H9 (cell line): ENCODE measurements around the gene PVALB. TPM values are rescaled to one million over a fixed set of nuclear protein-coding genes. Genes with fewer than 3 reads are reported as not detected.

ENCODE experiments used
- DNase-seq: peaks from one replicate; pipeline ENCODE4 v3.0.0-alpha.2; 2017
- H2AFZ ChIP-seq: one replicate; pipeline ENCODE4 v1.6.1; 2013; ENCODE audit warnings: mild to moderate bottlenecking, low read length, control low read depth, moderate library complexity
- H2AK5ac ChIP-seq: 2 replicates; pipeline ENCODE4 v1.6.1; 2013; ENCODE audit warnings: low read length, control low read depth, mixed read lengths; ENCODE audit not compliant: insufficient read length
- H2BK120ac ChIP-seq: one replicate; pipeline ENCODE4 v1.6.1; 2013; ENCODE audit warnings: low read depth, mild to moderate bottlenecking, low read length, control low read depth, inconsistent platforms; ENCODE audit not compliant: poor library complexity, severe bottlenecking
- H2BK12ac ChIP-seq: 2 replicates; pipeline ENCODE4 v1.6.1; 2013; ENCODE audit warnings: low read length, control low read depth, mixed read lengths, low read depth; ENCODE audit not compliant: insufficient read length
- H2BK15ac ChIP-seq: 2 replicates; pipeline ENCODE4 v1.6.1; 2013; ENCODE audit warnings: low read depth, low read length, control low read depth
- H2BK20ac ChIP-seq: one replicate; pipeline ENCODE4 v1.6.1; 2013; ENCODE audit warnings: low read depth, mild to moderate bottlenecking, low read length, control low read depth, inconsistent platforms; ENCODE audit not compliant: poor library complexity, severe bottlenecking
- H2BK5ac ChIP-seq: 2 replicates; pipeline ENCODE4 v1.6.1; 2013; ENCODE audit warnings: low read length, control low read depth, mixed read lengths; ENCODE audit not compliant: insufficient read length
- H3K14ac ChIP-seq: 2 replicates; pipeline ENCODE4 v1.6.1; 2013; ENCODE audit warnings: low read length, control low read depth; ENCODE audit not compliant: insufficient read depth
- H3K18ac ChIP-seq: 2 replicates; pipeline ENCODE4 v1.6.1; 2013; ENCODE audit warnings: low read depth, mild to moderate bottlenecking, mixed read lengths, low read length, control low read depth; ENCODE audit not compliant: insufficient read length
- H3K23ac ChIP-seq: 2 replicates; pipeline ENCODE4 v1.6.1; 2013; ENCODE audit warnings: low read length, control low read depth, mixed read lengths, low read depth; ENCODE audit not compliant: insufficient read length
- H3K23me2 ChIP-seq: 2 replicates; pipeline ENCODE4 v1.6.1; 2013; ENCODE audit warnings: low read depth, mild to moderate bottlenecking, mixed read lengths, low read length, control low read depth; ENCODE audit not compliant: insufficient read length, poor library complexity, severe bottlenecking
- H3K27ac ChIP-seq: 2 replicates; pipeline ENCODE4 v1.5.1; 2013; ENCODE audit warnings: low read length, control low read depth, mixed read lengths, low read depth; ENCODE audit not compliant: insufficient read length
- H3K27me3 ChIP-seq: 2 replicates; pipeline ENCODE4 v1.6.1; 2013; ENCODE audit warnings: low read length, control low read depth, inconsistent platforms; ENCODE audit not compliant: insufficient read depth
- H3K4ac ChIP-seq: 2 replicates; pipeline ENCODE4 v1.6.1; 2013; ENCODE audit warnings: low read depth, mild to moderate bottlenecking, control low read depth, inconsistent platforms, low read length, moderate library complexity
- H3K4me1 ChIP-seq: 2 replicates; pipeline ENCODE4 v1.6.1; 2013; ENCODE audit warnings: low read length, control low read depth, inconsistent platforms; ENCODE audit not compliant: insufficient read depth
- H3K4me2 ChIP-seq: 2 replicates; pipeline ENCODE4 v1.6.1; 2013; ENCODE audit warnings: low read length, control low read depth, mixed read lengths; ENCODE audit not compliant: insufficient read length, insufficient read depth
- H3K56ac ChIP-seq: 2 replicates; pipeline ENCODE4 v1.6.1; 2013; ENCODE audit warnings: low read depth, mild to moderate bottlenecking, mixed read lengths, low read length, control low read depth; ENCODE audit not compliant: insufficient read length
- H3K79me1 ChIP-seq: 2 replicates; pipeline ENCODE4 v1.6.1; 2013; ENCODE audit warnings: low read depth, mild to moderate bottlenecking, moderate library complexity, low read length, control low read depth, inconsistent platforms; ENCODE audit not compliant: insufficient read depth, poor library complexity, severe bottlenecking
- H3K79me2 ChIP-seq: 2 replicates; pipeline ENCODE4 v1.6.1; 2013; ENCODE audit warnings: low read length, control low read depth, inconsistent platforms; ENCODE audit not compliant: insufficient read depth
- H3K9ac ChIP-seq: 2 replicates; pipeline ENCODE4 v1.6.1; 2013; ENCODE audit warnings: low read length, control low read depth, mixed read lengths; ENCODE audit not compliant: insufficient read length; ENCODE audit errors: extremely low read depth
- H3K9me3 ChIP-seq: one replicate; pipeline ENCODE4 v1.6.1; 2013; ENCODE audit warnings: low read depth, low read length, inconsistent platforms; ENCODE audit not compliant: control insufficient read depth
- H3T11ph ChIP-seq: one replicate; pipeline ENCODE4 v1.6.1; 2013; ENCODE audit warnings: mild to moderate bottlenecking, low read length, control low read depth, inconsistent platforms
- H4K20me1 ChIP-seq: one replicate; pipeline ENCODE4 v1.6.1; 2013; ENCODE audit not compliant: control insufficient read depth, insufficient read length, insufficient read depth
- H4K5ac ChIP-seq: 2 replicates; pipeline ENCODE4 v1.6.1; 2013; ENCODE audit warnings: low read depth, mild to moderate bottlenecking, mixed read lengths, low read length, control low read depth; ENCODE audit not compliant: insufficient read length
- H4K8ac ChIP-seq: replicated peaks from 2 replicates; pipeline ENCODE4 v1.6.1; 2013; ENCODE audit warnings: low read length, control low read depth, mixed read lengths, low read depth; ENCODE audit not compliant: insufficient read length
- H4K91ac ChIP-seq: 2 replicates; pipeline ENCODE4 v1.6.1; 2013; ENCODE audit warnings: low read depth, mild to moderate bottlenecking, moderate library complexity, mixed read lengths, low read length, control low read depth; ENCODE audit not compliant: insufficient read length
- H3K27ac Mint-ChIP-seq, 3 experiments: 2 replicates in 2 of 3; 3 replicates in 1 of 3; pipeline ENCODE4 v1.8.0; 2020 to 2021; ENCODE audit warnings: mixed read lengths in 3 of 3, mild to moderate bottlenecking in 1 of 3, moderate library complexity in 1 of 3
- H3K27me3 Mint-ChIP-seq: 2 replicates; pipeline ENCODE4 v1.8.0; 2021; ENCODE audit warnings: low read depth, mild to moderate bottlenecking, moderate library complexity, mixed read lengths
- H3K36me3 Mint-ChIP-seq, 3 experiments: 2 replicates in 2 of 3; 3 replicates in 1 of 3; pipeline ENCODE4 v1.8.0; 2020 to 2021; ENCODE audit warnings: low read depth in 3 of 3, mixed read lengths in 3 of 3; ENCODE audit not compliant: insufficient read depth in 1 of 3
- H3K4me1 Mint-ChIP-seq, 2 experiments: 2 replicates each; pipeline ENCODE4 v1.8.0; 2020; ENCODE audit warnings: mixed read lengths in 2 of 2
- H3K4me3 Mint-ChIP-seq, 2 experiments: 2 replicates in 1 of 2; 3 replicates in 1 of 2; pipeline ENCODE4 v1.8.0; 2020 to 2021; ENCODE audit warnings: mild to moderate bottlenecking in 2 of 2, mixed read lengths in 2 of 2, moderate library complexity in 1 of 2
- H3K9me3 Mint-ChIP-seq, 2 experiments: 2 replicates in 1 of 2; 3 replicates in 1 of 2; pipeline ENCODE4 v1.8.0; 2020; ENCODE audit warnings: mild to moderate bottlenecking in 2 of 2, mixed read lengths in 2 of 2, moderate library complexity in 1 of 2
- WGBS: extraction: QIAGEN DNeasy Blood & Tissue Kit; methylation state at CpG from one replicate; pipeline ENCODE4 v1.1.7; 2013; ENCODE audit warnings: missing lambda C conversion rate, low lambda C conversion rate, mixed read lengths; ENCODE audit not compliant: insufficient read length; ENCODE audit errors: extremely low coverage; 5-methylcytosine and 5-hydroxymethylcytosine counted together
- total RNA-seq: library from RNA; stranded (reverse); gene quantifications from 2 replicates; pipeline ENCODE4 v1.2.1, GENCODE V29; 2021
- TF ChIP-seq, protein P1 (sequence below): fragments of 200-600 bp; sonication (generic); conservative IDR thresholded peaks from 3 replicates; pipeline ENCODE4 v1.8.0; 2021; ENCODE audit warnings: antibody characterized with exemption, mild to moderate bottlenecking

The PVALB gene
- total RNA-seq, 1 experiment from 2014 or later: 2.7 TPM

DNA sequence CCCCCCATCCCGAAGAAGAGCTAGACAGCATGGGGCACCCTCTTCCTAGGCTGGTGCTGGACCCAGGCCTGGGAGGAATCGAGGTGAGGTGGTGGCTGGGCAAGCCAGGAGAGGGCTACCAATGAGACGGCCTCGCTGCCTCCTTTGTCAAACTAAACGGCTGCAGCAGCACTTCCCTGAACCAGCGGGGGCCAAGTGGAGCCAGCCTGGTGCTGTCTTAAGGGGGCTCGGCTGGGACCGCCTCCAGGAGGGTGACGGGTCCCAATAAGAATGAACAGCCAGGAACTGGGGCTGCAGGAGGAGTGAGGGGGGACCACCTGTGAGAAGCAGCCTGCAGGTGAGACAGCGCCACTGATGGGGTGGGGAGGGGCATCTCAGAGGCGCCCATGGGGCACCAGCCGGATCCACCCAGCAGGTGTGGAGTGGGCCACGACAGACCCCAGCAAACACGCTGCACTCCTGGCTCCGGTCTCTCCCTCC is 58.0 kb downstream of the PVALB start:
- Histone ChIP-seq H2AFZ (no peak overlapping the region), H4K91ac (no peak overlapping the region), H3K27ac (no peak overlapping the region), H2BK120ac (no peak overlapping the region), H2AK5ac (no peak overlapping the region), H3K18ac (no peak overlapping the region), H3K56ac (no peak overlapping the region), H3K27me3 (no peaks in the 10 kb centered on the region; the same call in 1 of the 2 replicates), H3K14ac (no peak overlapping the region), H3K4ac (no peak overlapping the region), H2BK20ac (no peak overlapping the region), H3K9ac (no peak overlapping the region), H2BK12ac (no peak overlapping the region), H2BK5ac (no peak overlapping the region), H3T11ph (no peak overlapping the region), H3K23me2 (no peaks in the 10 kb centered on the region), H3K4me1 (no peaks in the 10 kb centered on the region), H3K4me2 (no peak overlapping the region), H4K20me1 (no peaks in the 10 kb centered on the region), H4K8ac (no peak overlapping the region), H2BK15ac (no peak overlapping the region), H3K9me3 (no peaks in the 10 kb centered on the region), H3K79me2 (no peaks in the 10 kb centered on the region), H3K79me1 (no peaks in the 10 kb centered on the region), H4K5ac (no peak overlapping the region), H3K23ac (no peak overlapping the region)
- Mint-ChIP-seq H3K27ac (no peak overlapping the region; a peak in 1 of 7 replicates), H3K36me3 (peaks cover 5 to 21% (median 14%) of the 10 kb centered on the region in 3 experiments; a peak in 6 of 7 replicates), H3K4me1 (peaks cover 2 to 21% of the 10 kb centered on the region in 2 experiments; a peak in 3 of 4 replicates), H3K27me3 (peaks cover 12% of the 10 kb centered on the region), H3K4me3 (no peak overlapping the region), H3K9me3 (no peaks in the 10 kb centered on the region; a peak in 1 of 5 replicates)
- DNase-seq: peak; percentile 28
- no CpG with 5 or more reads among the region's 15 CpGs for WGBS
- TF ChIP-seq, protein P1, sequence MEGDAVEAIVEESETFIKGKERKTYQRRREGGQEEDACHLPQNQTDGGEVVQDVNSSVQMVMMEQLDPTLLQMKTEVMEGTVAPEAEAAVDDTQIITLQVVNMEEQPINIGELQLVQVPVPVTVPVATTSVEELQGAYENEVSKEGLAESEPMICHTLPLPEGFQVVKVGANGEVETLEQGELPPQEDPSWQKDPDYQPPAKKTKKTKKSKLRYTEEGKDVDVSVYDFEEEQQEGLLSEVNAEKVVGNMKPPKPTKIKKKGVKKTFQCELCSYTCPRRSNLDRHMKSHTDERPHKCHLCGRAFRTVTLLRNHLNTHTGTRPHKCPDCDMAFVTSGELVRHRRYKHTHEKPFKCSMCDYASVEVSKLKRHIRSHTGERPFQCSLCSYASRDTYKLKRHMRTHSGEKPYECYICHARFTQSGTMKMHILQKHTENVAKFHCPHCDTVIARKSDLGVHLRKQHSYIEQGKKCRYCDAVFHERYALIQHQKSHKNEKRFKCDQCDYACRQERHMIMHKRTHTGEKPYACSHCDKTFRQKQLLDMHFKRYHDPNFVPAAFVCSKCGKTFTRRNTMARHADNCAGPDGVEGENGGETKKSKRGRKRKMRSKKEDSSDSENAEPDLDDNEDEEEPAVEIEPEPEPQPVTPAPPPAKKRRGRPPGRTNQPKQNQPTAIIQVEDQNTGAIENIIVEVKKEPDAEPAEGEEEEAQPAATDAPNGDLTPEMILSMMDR: no peak
